Stimulated activated effector memory CD8-positive, alpha-beta T cell treated with anti-CD3 and anti-CD28 coated beads, Interleukin-12 subunit alpha, Interleukin-12 subunit beta, amount 100 ng/mL, for 72 hours (primary cell): ENCODE data around the gene FHOD3.

Experiments used
- ATAC-seq: fragments of 150-1000 bp; cut with Tn5 transposase; 2 replicates; pipeline ENCODE4 v1.10.0; 2021
- DNase-seq, 2 donors: peaks; one replicate each; pipeline ENCODE4 v3.0.0; 2021 to 2022; ENCODE audit warnings: low spot score in 2 of 2
- H3K27ac Mint-ChIP-seq: one replicate; pipeline ENCODE4 v1.8.0; 2022; ENCODE audit warnings: mild to moderate bottlenecking, mixed read lengths
- H3K36me3 Mint-ChIP-seq: one replicate; pipeline ENCODE4 v1.8.0; 2022; ENCODE audit warnings: mild to moderate bottlenecking, mixed read lengths
- H3K4me1 Mint-ChIP-seq: one replicate; pipeline ENCODE4 v1.8.0; 2022; ENCODE audit warnings: mixed read lengths
- H3K4me3 Mint-ChIP-seq: one replicate; pipeline ENCODE4 v1.8.0; 2022; ENCODE audit warnings: mild to moderate bottlenecking, mixed read lengths
- H3K9me3 Mint-ChIP-seq: one replicate; pipeline ENCODE4 v1.8.0; 2022; ENCODE audit warnings: mixed read lengths

Gene FHOD3

GRCh38 chr18:36821681-36822080, 524.2 kb downstream of the FHOD3 start:
- Mint-ChIP-seq H3K36me3 (peaks cover 26% of the 10 kb centered on the region), H3K27ac (no peak overlapping the region), H3K4me1 (no peaks in the 10 kb centered on the region), H3K4me3 (no peak overlapping the region), H3K9me3 (no peaks in the 10 kb centered on the region)
- ATAC-seq: no peak
- DNase-seq: no peak

- H3K9me3 Mint-ChIP-seq: no peaks in the 10 kb centered on the region
- peaks cover 24% of the 10 kb centered on the region for H3K4me1 Mint-ChIP-seq
- no peak for ATAC-seq
Measured at GRCh38 chr18:36825526-36825925, 528.0 kb downstream of the FHOD3 start.

GRCh38 chr18:36826556-36826955, 529.0 kb downstream of the FHOD3 start:
- no peak overlapping the region for H3K27ac Mint-ChIP-seq

More at GRCh38 chr18:36825526-36825925, 528.0 kb downstream of the FHOD3 start:
- H3K36me3 Mint-ChIP-seq: peaks cover 9% of the 10 kb centered on the region
- no peak overlapping the region for H3K27ac Mint-ChIP-seq
- H3K4me3 Mint-ChIP-seq: no peak overlapping the region
- DNase-seq: no peak

GRCh38 chr18:36828157-36828629, 530.7 kb downstream of the FHOD3 start:
- Mint-ChIP-seq H3K4me1 (peaks cover 32% of the 10 kb centered on the region), H3K36me3 (peaks cover 9% of the 10 kb centered on the region), H3K27ac (peak overlapping the region; percentile 96), H3K9me3 (no peaks in the 10 kb centered on the region), H3K4me3 (peak overlapping the region; percentile 95)
- DNase-seq (no peak), ATAC-seq (no peak)

More at GRCh38 chr18:36826556-36826955, 529.0 kb downstream of the FHOD3 start:
- Mint-ChIP-seq H3K4me3 (peak overlapping the region; percentile 95), H3K36me3 (peaks cover 9% of the 10 kb centered on the region), H3K4me1 (peaks cover 32% of the 10 kb centered on the region), H3K9me3 (no peaks in the 10 kb centered on the region)
- no peak for ATAC-seq
- no peak for DNase-seq

GRCh38 chr18:36828630-36829361, 531.3 kb downstream of the FHOD3 start, which contains the start of the genes KIAA1328 and TPGS2:
Gene KIAA1328, plus strand, starts transcription at chr18:36829127. Its CDS starts 12 bp downstream, at chr18:36829139.
Gene TPGS2, minus strand, starts transcription at chr18:36829002. Its CDS starts 235 bp downstream, at chr18:36828767.
- ATAC-seq (peak; percentile 93), DNase-seq (peak; percentile 74 to 93)
- peaks cover 3% of the 10 kb centered on the region for H3K36me3 Mint-ChIP-seq
- H3K4me1 Mint-ChIP-seq: peaks cover 32% of the 10 kb centered on the region
- peak within 1 kb of the TSS; percentile 96 for H3K27ac Mint-ChIP-seq
- peak within 1 kb of the TSS; percentile 95 for H3K4me3 Mint-ChIP-seq
- no peaks in the 10 kb centered on the region for H3K9me3 Mint-ChIP-seq
